Mesodermal cell (in vitro differentiated cells): Measurements from ENCODE around the gene TTLL6. TPM values are rescaled to one million over a fixed set of nuclear protein-coding genes. Genes with fewer than 3 reads are reported as not detected.

Experiments
- H3K27ac ChIP-seq: 2 replicates; pipeline ENCODE4 v1.7.0; 2013; ENCODE audit warnings: mild to moderate bottlenecking, low read depth, low read length, moderate library complexity; ENCODE audit not compliant: severe bottlenecking
- H3K36me3 ChIP-seq: 2 replicates; pipeline ENCODE4 v1.7.1; 2013; ENCODE audit warnings: mild to moderate bottlenecking, low read length, moderate library complexity; ENCODE audit not compliant: control insufficient read depth, insufficient read depth
- H3K4me1 ChIP-seq: one replicate; pipeline ENCODE4 v1.7.1; 2013; ENCODE audit warnings: mild to moderate bottlenecking, low read length; ENCODE audit not compliant: insufficient read depth, control insufficient read depth, poor library complexity, severe bottlenecking
- H3K4me3 ChIP-seq: 2 replicates; pipeline ENCODE4 v1.7.0; 2013; ENCODE audit warnings: low read length, control low read depth, mild to moderate bottlenecking; ENCODE audit not compliant: insufficient read depth, poor library complexity, severe bottlenecking; ENCODE audit errors: extremely low read depth
- H3K9me3 ChIP-seq: 2 replicates; pipeline ENCODE4 v1.7.1; 2013; ENCODE audit warnings: mild to moderate bottlenecking, low read length, moderate library complexity; ENCODE audit not compliant: control insufficient read depth
- WGBS, 2 experiments: methylation state at CpG; one replicate each; pipeline ENCODE4 v1.1.5; 2013; ENCODE audit warnings: missing lambda C conversion rate in 2 of 2; ENCODE audit not compliant: insufficient coverage in 2 of 2; 5-methylcytosine and 5-hydroxymethylcytosine counted together
- polyA plus RNA-seq, 2 experiments: library from polyadenylated mRNA; stranded (reverse); fragments of 50-300 nt; gene quantifications; one replicate each; pipeline ENCODE4 v1.2.3, GENCODE V29; 2013

The TTLL6 gene
- polyA plus RNA-seq (2013, experiment 1 of 2), result not detected
- 0.05 TPM for polyA plus RNA-seq (2013, experiment 2 of 2)

GRCh38 chr17:48816774-48817590 is at the start of gene TTLL6:
Gene TTLL6, minus strand, starts transcription at chr17:48817229. Its CDS starts 157 bp downstream, at chr17:48817072.
- H3K4me3 ChIP-seq, result peak within 1 kb of the TSS; percentile 32
- no peaks in the 10 kb centered on the region for H3K9me3 ChIP-seq
- H3K27ac ChIP-seq, result no peak within 1 kb of the TSS
- H3K36me3 ChIP-seq, result no peaks in the 10 kb centered on the region
- H3K4me1 ChIP-seq, result no peaks in the 10 kb centered on the region
- WGBS, 2 experiments, result 3% methylated on average over 39 to 57 of the region's 64 CpGs

- no peak overlapping the region for H3K27ac ChIP-seq
- no peaks in the 10 kb centered on the region for H3K4me1 ChIP-seq
- no peak overlapping the region for H3K4me3 ChIP-seq
- peaks cover 38% of the 10 kb centered on the region for H3K36me3 ChIP-seq
- 93 to 97% methylated on average over 2 to 4 of the region's 4 CpGs for WGBS, 2 experiments
- no peaks in the 10 kb centered on the region for H3K9me3 ChIP-seq
Observed at GRCh38 chr17:48860456-48860855, 43.4 kb upstream of the TTLL6 start.

DNA sequence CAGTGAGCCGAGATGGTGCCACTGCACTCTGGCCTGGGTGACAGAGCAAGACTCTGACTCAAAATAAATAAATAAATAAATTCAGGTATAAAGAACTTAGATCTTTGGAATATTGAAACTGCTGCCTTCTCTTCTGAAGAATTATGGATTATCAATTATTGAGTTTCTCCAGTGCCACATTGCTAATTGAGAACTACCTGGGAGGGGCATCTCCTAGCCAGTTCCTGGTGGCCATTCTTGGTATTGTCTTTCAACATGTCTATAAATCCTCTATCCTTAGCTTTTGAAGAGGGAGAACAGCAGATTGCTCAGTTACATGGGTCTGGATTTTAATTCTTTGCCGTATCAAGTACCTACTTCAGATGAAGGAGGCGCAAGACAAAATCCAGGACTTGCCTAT is 43.0 kb upstream of the TTLL6 start:
- no peaks in the 10 kb centered on the region for H3K4me1 ChIP-seq
- 92 to 96% methylated on average over 2 of the region's 3 CpGs for WGBS, 2 experiments
- H3K36me3 ChIP-seq, result peaks cover 38% of the 10 kb centered on the region
- H3K27ac ChIP-seq, result no peak overlapping the region
- no peak overlapping the region for H3K4me3 ChIP-seq
- H3K9me3 ChIP-seq, result no peaks in the 10 kb centered on the region

- Histone ChIP-seq H3K36me3 (peaks cover 37% of the 10 kb centered on the region), H3K27ac (no peak overlapping the region), H3K4me3 (no peak overlapping the region), H3K4me1 (no peaks in the 10 kb centered on the region), H3K9me3 (no peaks in the 10 kb centered on the region)
- 94% methylated on average over 1 of the region's 3 CpGs for WGBS, 2 experiments
Observed at GRCh38 chr17:48856122-48856821, 39.2 kb upstream of the TTLL6 start.

GRCh38 chr17:48854774-48855476 is 37.9 kb upstream of the TTLL6 start:
- H3K27ac ChIP-seq, result no peak overlapping the region
- no peaks in the 10 kb centered on the region for H3K4me1 ChIP-seq
- H3K36me3 ChIP-seq, result peaks cover 32% of the 10 kb centered on the region
- 93 to 95% methylated on average over 6 of the region's 7 CpGs for WGBS, 2 experiments
- no peak overlapping the region for H3K4me3 ChIP-seq
- H3K9me3 ChIP-seq, result no peaks in the 10 kb centered on the region

DNA sequence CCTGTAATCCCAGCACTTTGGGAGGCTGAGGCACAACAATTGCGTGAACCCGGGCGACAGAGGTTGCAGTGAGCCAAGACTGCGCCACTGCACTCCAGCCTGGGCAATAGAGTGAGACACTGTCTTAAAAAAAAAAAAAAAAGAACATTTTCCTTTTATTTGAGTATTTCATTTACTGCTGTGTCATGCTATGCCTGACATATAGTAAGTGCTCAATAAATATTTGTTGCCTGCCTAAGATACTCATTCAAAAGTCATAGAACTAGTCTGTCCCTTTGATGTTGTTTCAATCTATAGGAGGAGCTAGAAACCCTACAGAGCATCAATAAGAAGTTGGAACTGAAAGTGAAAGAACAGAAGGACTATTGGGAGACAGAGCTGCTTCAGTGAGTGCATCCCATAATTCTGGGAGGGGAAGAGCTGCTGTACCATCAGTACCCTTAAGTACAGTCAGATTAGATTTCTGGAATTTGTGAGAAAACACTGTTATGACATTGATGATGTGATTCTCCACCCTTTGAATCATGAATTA is 33.8 kb upstream of the TTLL6 start:
- Histone ChIP-seq H3K36me3 (peaks cover 46% of the 10 kb centered on the region), H3K4me3 (no peak overlapping the region), H3K4me1 (no peaks in the 10 kb centered on the region), H3K9me3 (no peaks in the 10 kb centered on the region), H3K27ac (no peak overlapping the region)
- 85 to 100% methylated on average over 3 of the region's 4 CpGs for WGBS, 2 experiments

- Histone ChIP-seq H3K27ac (no peak overlapping the region), H3K36me3 (peaks cover 34% of the 10 kb centered on the region), H3K4me1 (peaks cover 16% of the 10 kb centered on the region), H3K9me3 (no peaks in the 10 kb centered on the region), H3K4me3 (no peak overlapping the region)
- 93 to 100% methylated on average over 4 of the region's 6 CpGs for WGBS, 2 experiments
Observed at GRCh38 chr17:48843187-48843900, 26.3 kb upstream of the TTLL6 start.

DNA sequence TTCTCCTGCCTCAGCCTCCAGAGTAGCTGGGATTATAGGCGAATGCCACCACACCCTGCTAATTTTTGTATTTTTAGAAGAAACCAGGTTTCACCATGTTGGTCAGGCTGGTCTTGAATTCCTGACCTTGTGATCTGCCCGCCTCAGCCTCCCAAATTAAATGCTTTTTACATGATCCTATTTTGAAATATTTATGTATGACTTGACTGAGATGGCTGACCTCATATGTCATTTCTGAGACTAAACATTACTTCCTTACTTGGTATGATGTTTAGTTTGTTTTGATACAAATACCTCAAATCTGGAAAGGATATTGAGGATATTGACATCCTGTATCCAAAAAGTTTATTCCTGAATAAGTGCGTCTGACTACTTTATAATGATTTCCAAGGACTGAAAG is 25.7 kb upstream of the TTLL6 start:
- H3K4me1 ChIP-seq, result peaks cover 16% of the 10 kb centered on the region
- no peaks in the 10 kb centered on the region for H3K9me3 ChIP-seq
- H3K36me3 ChIP-seq, result peaks cover 28% of the 10 kb centered on the region
- H3K4me3 ChIP-seq, result no peak overlapping the region
- no peak overlapping the region for H3K27ac ChIP-seq
- WGBS, 2 experiments, result 86 to 100% methylated on average over 1 of the region's 3 CpGs

GRCh38 chr17:48841395-48841831 is 24.4 kb upstream of the TTLL6 start:
- no peaks in the 10 kb centered on the region for H3K9me3 ChIP-seq
- no peak overlapping the region for H3K27ac ChIP-seq
- H3K36me3 ChIP-seq, result peaks cover 28% of the 10 kb centered on the region
- H3K4me1 ChIP-seq, result peaks cover 16% of the 10 kb centered on the region
- 89 to 100% methylated on average over 2 of the region's 3 CpGs for WGBS, 2 experiments
- H3K4me3 ChIP-seq, result no peak overlapping the region

GRCh38 chr17:48840441-48840840 is 23.4 kb upstream of the TTLL6 start:
- Histone ChIP-seq H3K27ac (no peak overlapping the region), H3K9me3 (no peaks in the 10 kb centered on the region), H3K4me3 (no peak overlapping the region), H3K36me3 (peaks cover 21% of the 10 kb centered on the region), H3K4me1 (peaks cover 16% of the 10 kb centered on the region)
- 88 to 92% methylated on average over 3 of the region's 3 CpGs for WGBS, 2 experiments
